Renal cortex interstitium (tissue), 3 donors: ENCODE results near the gene CLEC4A. TPM values are rescaled to one million over a fixed set of nuclear protein-coding genes. Genes with fewer than 3 reads are reported as not detected.

Source experiments
- polyA plus RNA-seq, 3 donors: library from polyadenylated mRNA; unstranded; fragments of 120-200 nt; gene quantifications; one replicate each; pipeline ENCODE4 v1.2.1, GENCODE V29; 2013; ENCODE audit not compliant: insufficient read length in 3 of 3

CLEC4A gene
- polyA plus RNA-seq, 3 donors, result 1.0 to 3.6 (median 1.9) TPM

Other genes with a start within 250 kb of the CLEC4A start
- gene SLC2A3, start 187.4 kb upstream of the CLEC4A start, polyA plus RNA-seq, result 10 to 100 TPM; 16.3 to 31.4 (median 25.3) TPM
- 10 to 100 TPM; 22.0 to 24.8 (median 24.5) TPM for gene FOXJ2, start 90.9 kb upstream of the CLEC4A start, polyA plus RNA-seq
- 1 to 10 TPM; 3.0 to 4.0 (median 3.1) TPM for gene C3AR1, start 57.3 kb upstream of the CLEC4A start, polyA plus RNA-seq
- 10 to 100 TPM; 26.4 to 35.4 (median 32.4) TPM for gene NECAP1, start 41.3 kb upstream of the CLEC4A start, polyA plus RNA-seq
- gene ZNF705A, start 33.4 kb downstream of the CLEC4A start, polyA plus RNA-seq, result under 1 TPM in 1 of 3 donors, not detected in 2; 0.16 TPM
- gene FAM90A1, start 104.0 kb downstream of the CLEC4A start, polyA plus RNA-seq, result 1 to 10 TPM; 1.3 to 2.7 (median 1.6) TPM